NCI-H1436 treated with DMSO at 0.1 percent for 48 hours (cell line): ENCODE data around the gene DAND5.

ENCODE experiments used
- DNase-seq: peaks from one replicate; lab custom pipeline; 2025; lab: John Stamatoyannopoulos, UW

DAND5 gene

GRCh38 chr19:13022859-13023636, 53.7 kb downstream of the DAND5 start:
- DNase-seq, result no peak

GRCh38 chr19:13023656-13024055, 54.3 kb downstream of the DAND5 start:
- no peak for DNase-seq
